Measurements from ENCODE around the gene RNF8. TPM values are rescaled to one million over a fixed set of nuclear protein-coding genes. Genes with fewer than 3 reads are reported as not detected.
"Not testable (repeated sequence)": the region's sequence is repeated elsewhere in the genome, so short reads cannot be mapped to it uniquely, and the experiment has no call there.

The RNF8 gene
- total and polyA plus RNA-seq, 10 donors: 8.0 to 15.6 (median 13.1) TPM

- Histone ChIP-seq H3K4me1 (no peaks in the 10 kb centered on the region), H3K4me3 (no peak overlapping the region), H3K27ac (no peak overlapping the region), H3K36me3 (no peaks in the 10 kb centered on the region), H3K9me3 (no peaks in the 10 kb centered on the region), H3K27me3 (replicated peaks in 1 of 7) (no peaks in the 10 kb centered on the region)
- intact Hi-C loops (cut with DNase I; ENCODE audit: low total_unique reads): no loop called here
- 86 to 95% (median 89%) methylated on average over 4 of the region's 4 CpGs for WGBS, 5 donors
- DNase-seq: no peak
- no peak for TF ChIP-seq POLR2A (IDR thresholded peaks at IDR 0.05)
- no peak for TF ChIP-seq POLR2AphosphoS5 (IDR thresholded peaks at IDR 0.05)
- TF ChIP-seq, protein P1, sequence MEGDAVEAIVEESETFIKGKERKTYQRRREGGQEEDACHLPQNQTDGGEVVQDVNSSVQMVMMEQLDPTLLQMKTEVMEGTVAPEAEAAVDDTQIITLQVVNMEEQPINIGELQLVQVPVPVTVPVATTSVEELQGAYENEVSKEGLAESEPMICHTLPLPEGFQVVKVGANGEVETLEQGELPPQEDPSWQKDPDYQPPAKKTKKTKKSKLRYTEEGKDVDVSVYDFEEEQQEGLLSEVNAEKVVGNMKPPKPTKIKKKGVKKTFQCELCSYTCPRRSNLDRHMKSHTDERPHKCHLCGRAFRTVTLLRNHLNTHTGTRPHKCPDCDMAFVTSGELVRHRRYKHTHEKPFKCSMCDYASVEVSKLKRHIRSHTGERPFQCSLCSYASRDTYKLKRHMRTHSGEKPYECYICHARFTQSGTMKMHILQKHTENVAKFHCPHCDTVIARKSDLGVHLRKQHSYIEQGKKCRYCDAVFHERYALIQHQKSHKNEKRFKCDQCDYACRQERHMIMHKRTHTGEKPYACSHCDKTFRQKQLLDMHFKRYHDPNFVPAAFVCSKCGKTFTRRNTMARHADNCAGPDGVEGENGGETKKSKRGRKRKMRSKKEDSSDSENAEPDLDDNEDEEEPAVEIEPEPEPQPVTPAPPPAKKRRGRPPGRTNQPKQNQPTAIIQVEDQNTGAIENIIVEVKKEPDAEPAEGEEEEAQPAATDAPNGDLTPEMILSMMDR (IDR thresholded peaks at IDR 0.05 in 8 of 11, conservative IDR thresholded peaks at IDR 0.05 in 3 of 11): no peak
Measured at GRCh38 chr6:37340639-37340943, 13.2 kb upstream of the RNF8 start.

GRCh38 chr6:37343248-37343647, 10.5 kb upstream of the RNF8 start:
- no peak overlapping the region for H3K4me3 ChIP-seq
- no peaks in the 10 kb centered on the region for H3K4me1 ChIP-seq
- DNase-seq: no peak
- WGBS, 5 donors: 76 to 86% (median 83%) methylated on average over 3 of the region's 3 CpGs
- no peaks in the 10 kb centered on the region for H3K36me3 ChIP-seq
- H3K27me3 ChIP-seq (replicated peaks in 1 of 7): peaks cover 0 to 5% (median 0%) of the 10 kb centered on the region in 7 donors
- H3K9me3 ChIP-seq: no peaks in the 10 kb centered on the region
- H3K27ac ChIP-seq: no peak overlapping the region
- TF ChIP-seq POLR2AphosphoS5 (IDR thresholded peaks at IDR 0.05) (no peak), POLR2A (IDR thresholded peaks at IDR 0.05) (no peak)
- TF ChIP-seq, protein P1 (IDR thresholded peaks at IDR 0.05 in 8 of 11, conservative IDR thresholded peaks at IDR 0.05 in 3 of 11): no peak
- intact Hi-C loops (cut with DNase I; ENCODE audit: low total_unique reads): no loop called here

- Histone ChIP-seq H3K4me3 (no peak overlapping the region), H3K27me3 (replicated peaks in 1 of 7) (peaks cover 0 to 5% (median 0%) of the 10 kb centered on the region in 7 donors), H3K36me3 (no peaks in the 10 kb centered on the region), H3K4me1 (no peaks in the 10 kb centered on the region), H3K27ac (no peak overlapping the region), H3K9me3 (no peaks in the 10 kb centered on the region)
- intact Hi-C loops (cut with DNase I; ENCODE audit: low total_unique reads): no loop called here
- DNase-seq: no peak
- no peak for TF ChIP-seq POLR2A (IDR thresholded peaks at IDR 0.05)
- TF ChIP-seq, protein P1 (IDR thresholded peaks at IDR 0.05 in 8 of 11, conservative IDR thresholded peaks at IDR 0.05 in 3 of 11): no peak
- no peak for TF ChIP-seq POLR2AphosphoS5 (IDR thresholded peaks at IDR 0.05)
- 89 to 94% (median 90%) methylated on average over 3 of the region's 3 CpGs for WGBS, 5 donors
Measured at GRCh38 chr6:37344308-37344707, 9.5 kb upstream of the RNF8 start.

GRCh38 chr6:37345804-37346203, 8.0 kb upstream of the RNF8 start:
- H3K4me1 ChIP-seq; DNase-seq; H3K27ac ChIP-seq; H3K4me3 ChIP-seq; intact Hi-C loops (cut with DNase I; ENCODE audit: low total_unique reads); H3K27me3 ChIP-seq (replicated peaks in 1 of 7); H3K9me3 ChIP-seq; H3K36me3 ChIP-seq: not testable (repeated sequence)
- 41 to 77% (median 73%) methylated on average over 3 of the region's 3 CpGs for WGBS, 5 donors

DNA sequence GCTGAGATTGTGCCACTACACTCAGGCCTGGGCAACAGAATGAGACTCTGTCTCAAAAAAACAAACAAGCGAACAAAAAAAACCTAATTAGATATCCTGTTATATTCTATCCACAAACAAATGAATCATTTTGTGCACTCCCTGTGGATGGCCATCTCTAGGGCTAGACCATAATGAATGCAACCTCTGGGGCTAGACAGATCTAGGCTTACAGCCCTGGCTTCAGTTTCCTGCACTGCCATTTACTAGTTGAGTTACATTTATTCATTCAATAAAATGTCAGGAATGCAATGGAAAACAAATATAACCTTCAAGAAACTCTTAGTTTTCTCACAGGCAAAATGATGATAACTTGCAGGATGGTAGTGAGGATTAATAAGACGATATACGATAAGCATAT, 6.6 kb upstream of the RNF8 start:
- WGBS, 5 donors: 91 to 96% (median 94%) methylated on average over 3 of the region's 3 CpGs

More for the DNA sequence above, 6.6 kb upstream of the RNF8 start:
- intact Hi-C loops (cut with DNase I; ENCODE audit: low total_unique reads): no loop called here
- TF ChIP-seq POLR2A (IDR thresholded peaks at IDR 0.05): no peak
- TF ChIP-seq POLR2AphosphoS5 (IDR thresholded peaks at IDR 0.05): no peak
- TF ChIP-seq, protein P1 (IDR thresholded peaks at IDR 0.05 in 8 of 11, conservative IDR thresholded peaks at IDR 0.05 in 3 of 11): no peak
- DNase-seq: no peak
- no peaks in the 10 kb centered on the region for H3K9me3 ChIP-seq
- H3K4me1 ChIP-seq: no peaks in the 10 kb centered on the region
- H3K36me3 ChIP-seq: no peaks in the 10 kb centered on the region
- peaks cover 0 to 5% (median 0%) of the 10 kb centered on the region in 7 donors for H3K27me3 ChIP-seq (replicated peaks in 1 of 7)
- H3K4me3 ChIP-seq: no peak overlapping the region
- H3K27ac ChIP-seq: no peak overlapping the region
